PC-9 (cell line): ENCODE data around the gene ELMO1. TPM values are rescaled to one million over a fixed set of nuclear protein-coding genes. Genes with fewer than 3 reads are reported as not detected.

ENCODE experiments used
- BruUV-seq: library from RNA; stranded (reverse); fragments of 400-500 nt; replicated peaks from 2 replicates; lab custom pipeline; 2021; lab: Mats Ljungman, UMichigan
- CTCF ChIA-PET: fragments of 300-600 bp; sonication (Branson Sonifier 250); formaldehyde crosslinking; loops from one replicate; lab custom pipeline; 2022; ENCODE audit warnings: antibody characterized with exemption; lab: Charles Lee
- POLR2A ChIA-PET: fragments of 300-600 bp; sonication (Branson Sonifier 250); formaldehyde crosslinking; loops from one replicate; lab custom pipeline; 2022; ENCODE audit warnings: antibody characterized with exemption; ENCODE audit not compliant: unreplicated experiment; lab: Charles Lee
- DNase-seq, 2 experiments: peaks; one replicate each; pipeline versions ENCODE4 v3.0.0 to v3.0.0-alpha.2; 2015 to 2022; ENCODE audit warnings: mixed read lengths in 1 of 2
- H2AFZ ChIP-seq: fragments of 200-600 bp; sonication (generic); 2 replicates; pipeline ENCODE4 v1.8.1; 2017; ENCODE audit warnings: antibody characterized with exemption
- H3F3A ChIP-seq: fragments of 200-600 bp; sonication (generic); 2 replicates; pipeline ENCODE4 v1.8.1; 2017; ENCODE audit warnings: antibody characterized with exemption, mild to moderate bottlenecking, low read depth; ENCODE audit not compliant: insufficient read depth
- H3K27ac ChIP-seq: fragments of 200-600 bp; sonication (generic); 2 replicates; pipeline ENCODE4 v1.6.1; 2016; ENCODE audit warnings: mixed run types
- H3K27me3 ChIP-seq: fragments of 200-600 bp; sonication (generic); 2 replicates; pipeline ENCODE4 v1.6.1; 2016; ENCODE audit warnings: low read depth, mixed run types; ENCODE audit not compliant: insufficient read depth
- H3K36me3 ChIP-seq: fragments of 200-600 bp; sonication (generic); 2 replicates; pipeline ENCODE4 v1.6.1; 2016; ENCODE audit warnings: low read depth, mixed run types
- H3K4me1 ChIP-seq: fragments of 200-600 bp; sonication (generic); replicated peaks from 2 replicates; pipeline ENCODE4 v1.6.1; 2016; ENCODE audit warnings: mixed run types; ENCODE audit not compliant: insufficient read depth
- H3K4me2 ChIP-seq: fragments of 200-600 bp; sonication (generic); 2 replicates; pipeline ENCODE4 v1.6.1; 2017; ENCODE audit warnings: mixed run types
- H3K4me3 ChIP-seq: fragments of 200-600 bp; sonication (generic); 2 replicates; pipeline ENCODE4 v1.6.1; 2016; ENCODE audit warnings: mixed run types
- H3K79me2 ChIP-seq: fragments of 200-600 bp; sonication (generic); 2 replicates; pipeline ENCODE4 v1.6.1; 2017; ENCODE audit warnings: low read depth, mixed run types
- H3K9me2 ChIP-seq: fragments of 200-600 bp; sonication (generic); 2 replicates; pipeline ENCODE4 v1.8.1; 2017; ENCODE audit warnings: mild to moderate bottlenecking; ENCODE audit not compliant: insufficient read depth
- H3K9me3 ChIP-seq: fragments of 200-600 bp; sonication (generic); 2 replicates; pipeline ENCODE4 v1.8.1; 2016; ENCODE audit warnings: low read depth; ENCODE audit not compliant: insufficient read depth
- H4K20me1 ChIP-seq: fragments of 200-600 bp; sonication (generic); 2 replicates; pipeline ENCODE4 v1.8.1; 2017; ENCODE audit not compliant: insufficient read depth
- EZH2 ChIP-seq: fragments of 200-600 bp; sonication (generic); IDR thresholded peaks from 2 replicates; pipeline ENCODE4 v1.8.0; 2017; ENCODE audit warnings: antibody characterized with exemption, low read depth
- intact Hi-C: fragments of 100-400 bp; cut with micrococcal nuclease; formaldehyde crosslinking; loops from one replicate; pipeline ENCODE4 v1.10.0; 2022; ENCODE audit not compliant: unreplicated experiment
- total RNA-seq: library from RNA; stranded (reverse); gene quantifications from 2 replicates; pipeline ENCODE4 v1.2.3, GENCODE V29; 2021
- TF ChIP-seq, protein P1 (sequence below): fragments of 200-600 bp; sonication (generic); conservative IDR thresholded peaks from 2 replicates; pipeline ENCODE4 v1.6.1; 2017; ENCODE audit warnings: mixed run types, antibody characterized with exemption, mild to moderate bottlenecking, moderate library complexity

ELMO1 gene
- total RNA-seq, 1 experiment from 2014 or later, result 4.8 TPM

- no peaks in the 10 kb centered on the region for H3K36me3 ChIP-seq
- CTCF ChIA-PET, result no interaction called here
- intact Hi-C loops, result no loop called here
- POLR2A ChIA-PET, result no interaction called here
- H3K27me3 ChIP-seq, result no peaks in the 10 kb centered on the region; the same call in 1 of the 2 replicates
- no peaks in the 10 kb centered on the region for H3K9me3 ChIP-seq
- H4K20me1 ChIP-seq, result no peaks in the 10 kb centered on the region
- H3K79me2 ChIP-seq, result no peaks in the 10 kb centered on the region
- no peaks in the 10 kb centered on the region for H3K9me2 ChIP-seq
- no peak overlapping the region for H3K27ac ChIP-seq
- no peak overlapping the region for H3K4me2 ChIP-seq
- BruUV-seq, result no TSS peak
- H3K4me1 ChIP-seq, result no peaks in the 10 kb centered on the region
- TF ChIP-seq, protein P1, sequence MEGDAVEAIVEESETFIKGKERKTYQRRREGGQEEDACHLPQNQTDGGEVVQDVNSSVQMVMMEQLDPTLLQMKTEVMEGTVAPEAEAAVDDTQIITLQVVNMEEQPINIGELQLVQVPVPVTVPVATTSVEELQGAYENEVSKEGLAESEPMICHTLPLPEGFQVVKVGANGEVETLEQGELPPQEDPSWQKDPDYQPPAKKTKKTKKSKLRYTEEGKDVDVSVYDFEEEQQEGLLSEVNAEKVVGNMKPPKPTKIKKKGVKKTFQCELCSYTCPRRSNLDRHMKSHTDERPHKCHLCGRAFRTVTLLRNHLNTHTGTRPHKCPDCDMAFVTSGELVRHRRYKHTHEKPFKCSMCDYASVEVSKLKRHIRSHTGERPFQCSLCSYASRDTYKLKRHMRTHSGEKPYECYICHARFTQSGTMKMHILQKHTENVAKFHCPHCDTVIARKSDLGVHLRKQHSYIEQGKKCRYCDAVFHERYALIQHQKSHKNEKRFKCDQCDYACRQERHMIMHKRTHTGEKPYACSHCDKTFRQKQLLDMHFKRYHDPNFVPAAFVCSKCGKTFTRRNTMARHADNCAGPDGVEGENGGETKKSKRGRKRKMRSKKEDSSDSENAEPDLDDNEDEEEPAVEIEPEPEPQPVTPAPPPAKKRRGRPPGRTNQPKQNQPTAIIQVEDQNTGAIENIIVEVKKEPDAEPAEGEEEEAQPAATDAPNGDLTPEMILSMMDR, result no peak
- no peak for TF ChIP-seq EZH2
- no peak overlapping the region for H2AFZ ChIP-seq
- H3F3A ChIP-seq, result no peaks in the 10 kb centered on the region
- DNase-seq, result no peak
- H3K4me3 ChIP-seq, result no peak overlapping the region
Observed at GRCh38 chr7:37476428-37476827, 27.8 kb upstream of the ELMO1 start.

DNA sequence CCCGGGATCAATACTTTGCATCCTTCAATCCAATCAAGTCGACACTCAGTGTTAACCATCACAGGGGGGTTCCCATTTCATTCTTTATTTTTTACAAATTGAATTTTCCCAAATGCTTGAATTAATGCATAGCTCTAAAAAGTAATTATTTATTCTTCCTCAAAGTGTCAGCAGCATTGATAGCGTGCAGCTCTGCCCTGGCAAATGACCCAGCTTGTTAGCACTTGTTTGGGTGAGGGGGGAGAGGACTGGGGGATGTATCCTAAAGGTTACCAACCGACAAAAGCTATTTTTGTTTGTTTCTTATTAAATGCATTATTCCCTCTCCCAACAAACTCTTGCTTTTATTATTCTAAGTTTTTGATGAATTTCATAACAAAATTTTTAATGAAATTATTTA is 27.0 kb upstream of the ELMO1 start:
- no peak for DNase-seq
- no peak overlapping the region for H3K4me3 ChIP-seq
- intact Hi-C loops, result no loop called here
- no peaks in the 10 kb centered on the region; the same call in 1 of the 2 replicates for H3K27me3 ChIP-seq
- no peaks in the 10 kb centered on the region for H3K4me1 ChIP-seq
- CTCF ChIA-PET, result no interaction called here
- H4K20me1 ChIP-seq, result no peaks in the 10 kb centered on the region
- no TSS peak for BruUV-seq
- H3K36me3 ChIP-seq, result no peaks in the 10 kb centered on the region
- no peaks in the 10 kb centered on the region for H3K79me2 ChIP-seq
- POLR2A ChIA-PET, result no interaction called here
- H3K27ac ChIP-seq, result no peak overlapping the region
- TF ChIP-seq, protein P1, result no peak
- TF ChIP-seq EZH2, result no peak
- no peaks in the 10 kb centered on the region for H3F3A ChIP-seq
- no peak overlapping the region for H3K4me2 ChIP-seq
- no peaks in the 10 kb centered on the region for H3K9me2 ChIP-seq
- no peak overlapping the region for H2AFZ ChIP-seq
- H3K9me3 ChIP-seq, result no peaks in the 10 kb centered on the region

GRCh38 chr7:37471619-37472018 is 23.0 kb upstream of the ELMO1 start:
- no peaks in the 10 kb centered on the region for H3F3A ChIP-seq
- no peaks in the 10 kb centered on the region for H3K79me2 ChIP-seq
- H4K20me1 ChIP-seq, result no peaks in the 10 kb centered on the region
- ChIA-PET CTCF (no interaction called here), POLR2A (no interaction called here)
- no peak overlapping the region for H3K27ac ChIP-seq
- no peak overlapping the region for H3K4me2 ChIP-seq
- H3K9me2 ChIP-seq, result no peaks in the 10 kb centered on the region
- intact Hi-C loops, result no loop called here
- TF ChIP-seq, protein P1, result no peak
- TF ChIP-seq EZH2, result no peak
- no peaks in the 10 kb centered on the region; the same call in 1 of the 2 replicates for H3K27me3 ChIP-seq
- DNase-seq, result no peak
- no TSS peak for BruUV-seq
- no peaks in the 10 kb centered on the region for H3K4me1 ChIP-seq
- no peak overlapping the region for H3K4me3 ChIP-seq
- no peak overlapping the region for H2AFZ ChIP-seq
- no peaks in the 10 kb centered on the region for H3K36me3 ChIP-seq
- no peaks in the 10 kb centered on the region for H3K9me3 ChIP-seq
